LHCN-M2 (cell line): Measurements from ENCODE around the gene TKT. TPM values are rescaled to one million over a fixed set of nuclear protein-coding genes. Genes with fewer than 3 reads are reported as not detected.

Experiments
- DNase-seq: peaks from one replicate; pipeline ENCODE4 v3.0.0-alpha.2; 2012; ENCODE audit warnings: low read depth
- total RNA-seq: library from RNA; depleted of rRNA; stranded (reverse); fragments of >200 nt; gene quantifications from 2 replicates; pipeline ENCODE4 v1.2.3, GENCODE V29; 2014; rRNA removed

The TKT gene
- total RNA-seq, 1 experiment from 2014 or later: 235 TPM

DNA sequence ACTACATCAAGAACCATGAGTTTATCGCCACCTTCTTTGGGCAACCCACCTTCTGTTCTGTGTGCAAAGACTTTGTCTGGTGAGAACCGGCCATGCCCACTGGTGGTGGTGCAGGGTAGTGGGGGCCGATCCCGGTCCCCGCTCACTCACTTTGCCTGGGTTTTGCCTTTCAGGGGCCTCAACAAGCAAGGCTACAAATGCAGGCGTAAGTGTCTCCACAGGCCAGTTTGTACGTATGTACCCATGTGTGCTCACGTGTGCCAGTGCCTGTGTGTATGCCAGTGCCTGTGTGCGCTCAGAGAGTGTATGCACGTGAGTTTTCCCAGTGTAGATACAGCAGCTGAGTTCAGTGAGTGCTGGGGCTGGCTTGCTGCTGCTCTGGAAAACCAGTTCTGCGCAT is 74.3 kb downstream of the TKT start:
- DNase-seq: no peak

GRCh38 chr3:53181024-53181371 is 74.8 kb downstream of the TKT start:
- no peak for DNase-seq

DNA sequence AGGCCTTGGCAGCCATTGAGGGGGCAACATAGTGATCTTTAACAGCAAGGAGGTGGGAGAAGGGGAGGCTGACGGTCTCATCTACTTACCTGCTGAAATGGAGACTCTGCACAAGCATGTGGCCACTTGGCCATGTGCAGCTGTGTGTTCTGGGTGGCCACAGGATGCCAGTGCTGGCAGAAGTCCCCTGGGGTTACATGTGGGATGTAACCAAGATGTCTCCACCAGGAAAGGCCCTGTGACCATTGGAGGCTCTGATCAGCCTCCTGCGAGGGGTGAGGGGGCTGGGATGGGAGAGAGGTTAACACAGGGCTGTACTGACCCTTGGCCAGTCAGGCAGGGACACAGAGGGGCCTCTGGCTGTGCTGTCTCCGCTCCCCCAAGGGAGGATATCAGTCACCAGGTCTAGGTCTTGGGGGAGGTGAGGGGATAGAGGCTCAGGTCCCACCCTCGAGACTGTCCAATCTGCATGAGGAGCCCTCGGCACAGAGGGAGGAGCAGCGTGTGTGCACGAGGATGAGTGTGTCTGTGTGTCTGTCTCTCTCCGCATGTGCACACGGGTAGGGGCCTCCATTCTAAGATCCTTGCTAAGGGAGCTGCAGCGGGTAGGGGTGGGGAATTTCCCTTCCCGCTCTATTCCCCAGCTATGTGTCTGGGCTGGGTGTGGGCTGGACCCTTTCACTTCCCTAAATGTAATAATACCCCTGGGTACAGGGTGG is 75.4 kb downstream of the TKT start:
- no peak for DNase-seq

- DNase-seq: no peak
Measured at GRCh38 chr3:53179580-53179979, 76.2 kb downstream of the TKT start.

- DNase-seq: no peak
Measured at GRCh38 chr3:53178246-53178645, 77.6 kb downstream of the TKT start.

DNA sequence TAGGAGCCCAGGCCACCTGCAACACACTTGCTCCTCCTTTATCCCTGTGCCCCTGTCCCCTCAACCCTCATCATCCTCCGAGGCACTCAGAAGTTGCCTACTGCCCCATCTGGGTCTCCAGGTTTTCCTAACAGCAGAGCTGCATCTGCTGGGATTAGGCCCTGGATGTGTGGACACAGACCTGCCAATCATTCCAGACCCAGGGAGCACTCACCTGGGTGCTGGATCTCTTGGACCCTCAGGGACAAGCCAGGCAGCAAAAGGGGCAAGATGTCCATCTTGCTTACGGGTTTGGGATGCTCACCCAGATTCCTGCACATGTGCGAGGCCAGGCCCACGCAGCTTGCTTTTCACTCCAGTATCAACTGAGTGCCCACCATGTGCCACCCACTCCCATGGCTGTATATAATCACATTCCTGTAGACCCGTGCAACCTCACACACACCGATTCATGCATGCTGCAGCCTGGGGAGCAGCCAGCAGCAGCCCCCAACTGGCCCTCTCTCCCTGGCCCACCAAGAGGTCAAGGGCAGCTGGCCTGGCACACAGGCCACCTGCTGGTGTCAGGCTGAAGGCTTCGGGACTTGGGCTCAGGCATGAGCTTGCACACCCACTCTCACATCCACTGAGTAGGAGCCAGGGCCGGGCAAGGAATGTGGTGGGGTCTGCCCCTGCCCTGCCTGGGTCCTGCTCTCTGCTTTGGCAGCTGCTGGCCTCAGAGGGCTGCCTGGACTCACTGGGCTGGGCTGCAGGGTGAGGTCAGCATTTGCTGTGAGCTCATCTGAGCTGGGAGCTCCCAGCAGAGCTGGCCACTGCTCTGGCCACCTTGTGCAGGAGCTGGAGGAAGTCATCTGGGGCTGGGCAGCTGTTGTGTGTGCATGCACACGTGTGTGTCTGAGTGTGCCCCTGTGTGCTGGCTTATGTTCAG is 79.9 kb downstream of the TKT start:
- peak; percentile 37 for DNase-seq

Other genes starting within 250 kb of the TKT start
- 5.3 and 5.8 TPM in 2 replicates for gene SFMBT1, start 209.9 kb downstream of the TKT start, total RNA-seq
- gene RFT1, start 125.6 kb downstream of the TKT start, total RNA-seq: 23.2 and 31.6 TPM in 2 replicates
- 4.4 and 8.0 TPM in 2 replicates for gene PRKCD, start 94.8 kb downstream of the TKT start, total RNA-seq
- gene DCP1A, start 91.5 kb upstream of the TKT start, total RNA-seq: 12.2 and 13.4 TPM in 2 replicates
- gene CACNA1D, start 238.6 kb upstream of the TKT start, total RNA-seq: 0.57 TPM in 1 of 2 replicates, not detected in the other